Esophagus squamous epithelium (tissue), 5 donors: ENCODE data around the gene PZP. TPM values are rescaled to one million over a fixed set of nuclear protein-coding genes. Genes with fewer than 3 reads are reported as not detected.

Experiments used
- DNase-seq: peaks from one replicate; lab custom pipeline; 2025; lab: John Stamatoyannopoulos, UW
- H3K27ac ChIP-seq, 4 donors: fragments of 200-600 bp; sonication (generic); one replicate each; pipeline ENCODE4 v1.5.1; 2016 to 2019; ENCODE audit warnings: mild to moderate bottlenecking in 1 of 4
- H3K27me3 ChIP-seq, 4 donors: fragments of 200-600 bp; sonication (generic); 1 replicate in 3 of 4; 2 replicates in 1 of 4; pipeline versions ENCODE4 v1.5.1 to v1.6.0; 2017 to 2021; ENCODE audit warnings: antibody characterized with exemption in 1 of 4
- H3K36me3 ChIP-seq, 3 donors: fragments of 200-600 bp; sonication (generic); one replicate each; pipeline ENCODE4 v1.5.1; 2016 to 2019
- H3K4me1 ChIP-seq, 3 donors: fragments of 200-600 bp; sonication (generic); one replicate each; pipeline ENCODE4 v1.5.1; 2017 to 2019
- H3K4me3 ChIP-seq, 4 donors: fragments of 200-600 bp; sonication (generic); 1 replicate in 3 of 4; 2 replicates in 1 of 4; pipeline ENCODE4 v1.5.1; 2016 to 2019; ENCODE audit warnings: mild to moderate bottlenecking in 2 of 4, moderate library complexity in 1 of 4
- H3K9me3 ChIP-seq, 3 donors: fragments of 200-600 bp; sonication (generic); one replicate each; pipeline ENCODE4 v1.5.1; 2016 to 2019
- CTCF ChIP-seq, 6 experiments: fragments of 450-650 bp in 4 of 6; fragments of 200-600 bp in 2 of 6; sonication (generic) in 2 of 6; IDR thresholded peaks; one replicate each; pipeline ENCODE4 v1.5.1; 2016 to 2019; ENCODE audit warnings: antibody characterized with exemption in 6 of 6, mild to moderate bottlenecking in 4 of 6, moderate library complexity in 4 of 6
- POLR2A ChIP-seq, 4 donors: fragments of 450-650 bp; IDR thresholded peaks; one replicate each; pipeline ENCODE4 v1.6.1; 2017; ENCODE audit warnings: antibody characterized with exemption in 4 of 4, mild to moderate bottlenecking in 4 of 4, moderate library complexity in 3 of 4
- WGBS, 2 donors: methylation state at CpG; one replicate each; pipeline ENCODE4 v1.1.5; 2018; 5-methylcytosine and 5-hydroxymethylcytosine counted together
- intact Hi-C: fragments of 100-400 bp; cut with DNase I; formaldehyde crosslinking; loops from one replicate; pipeline ENCODE4 v1.15.0; 2022
- total RNA-seq, 4 donors: library from RNA; depleted of rRNA; stranded (reverse); fragments of >200 nt; gene quantifications; one replicate each; pipeline ENCODE4 v1.1.0, GENCODE V29; 2016
- donor health status: DM: yes; HTN: yes; CAD: no.

Gene PZP
- total RNA-seq, 4 donors from 2014 or later, result not detected

- intact Hi-C loops, result no loop called here
- Histone ChIP-seq H3K4me3 (no peak overlapping the region), H3K4me1 (no peaks in the 10 kb centered on the region), H3K27ac (no peak overlapping the region), H3K27me3 (no peaks in the 10 kb centered on the region), H3K9me3 (no peaks in the 10 kb centered on the region), H3K36me3 (peaks cover 0 to 82% (median 0%) of the 10 kb centered on the region in 3 donors)
- no peak for DNase-seq
- TF ChIP-seq CTCF (IDR thresholded peaks at IDR 0.05), result no peak
- TF ChIP-seq POLR2A (IDR thresholded peaks at IDR 0.05), result no peak
Observed at GRCh38 chr12:9104767-9105423, 103.3 kb downstream of the PZP start.

- 54 to 65% methylated on average over 4 of the region's 4 CpGs for WGBS, 2 donors
Observed at GRCh38 chr12:9104087-9104486, 104.1 kb downstream of the PZP start.

GRCh38 chr12:9103050-9103849 lies 104.9 kb downstream of the PZP start:
- H3K36me3 ChIP-seq, result peaks cover 0 to 82% (median 0%) of the 10 kb centered on the region in 3 donors
- DNase-seq, result no peak
- no peaks in the 10 kb centered on the region for H3K9me3 ChIP-seq
- no peaks in the 10 kb centered on the region for H3K4me1 ChIP-seq
- no peak overlapping the region for H3K4me3 ChIP-seq
- H3K27me3 ChIP-seq, result no peaks in the 10 kb centered on the region
- TF ChIP-seq POLR2A (IDR thresholded peaks at IDR 0.05), result no peak
- TF ChIP-seq CTCF (IDR thresholded peaks at IDR 0.05), result no peak
- 60 to 66% methylated on average over 4 of the region's 4 CpGs for WGBS, 2 donors
- H3K27ac ChIP-seq, result no peak overlapping the region
- intact Hi-C loops, result no loop called here

More at GRCh38 chr12:9104087-9104486, 104.1 kb downstream of the PZP start:
- DNase-seq, result no peak
- intact Hi-C loops, result no loop called here
- H3K27me3 ChIP-seq, result no peaks in the 10 kb centered on the region
- H3K9me3 ChIP-seq, result no peaks in the 10 kb centered on the region
- peaks cover 0 to 82% (median 0%) of the 10 kb centered on the region in 3 donors for H3K36me3 ChIP-seq
- no peak overlapping the region for H3K27ac ChIP-seq
- H3K4me3 ChIP-seq, result no peak overlapping the region
- no peaks in the 10 kb centered on the region for H3K4me1 ChIP-seq
- TF ChIP-seq POLR2A (IDR thresholded peaks at IDR 0.05), result no peak
- no peak for TF ChIP-seq CTCF (IDR thresholded peaks at IDR 0.05)

- Histone ChIP-seq H3K4me1 (no peaks in the 10 kb centered on the region), H3K27ac (no peak overlapping the region), H3K9me3 (no peaks in the 10 kb centered on the region), H3K36me3 (peaks cover 0 to 80% (median 0%) of the 10 kb centered on the region in 3 donors), H3K4me3 (no peak overlapping the region), H3K27me3 (no peaks in the 10 kb centered on the region)
- 64 to 79% methylated on average over 8 of the region's 8 CpGs for WGBS, 2 donors
- intact Hi-C loops, result no loop called here
- no peak for DNase-seq
- TF ChIP-seq POLR2A (IDR thresholded peaks at IDR 0.05) (no peak), CTCF (IDR thresholded peaks at IDR 0.05) (no peak)
Observed at GRCh38 chr12:9101018-9101687, 107.0 kb downstream of the PZP start.
